MM.1S (cell line): Measurements from ENCODE around the gene DHX30.

Experiments
- DNase-seq: peaks from one replicate; pipeline ENCODE4 v3.0.0-alpha.2; 2015
- H2AFZ ChIP-seq: fragments of 300-600 bp; sonication (generic); 2 replicates; pipeline ENCODE4 v1.6.0; 2016; ENCODE audit warnings: antibody characterized with exemption, low read length
- H3F3A ChIP-seq: fragments of 300-600 bp; sonication (generic); 2 replicates; pipeline ENCODE4 v1.6.1; 2016; ENCODE audit warnings: mild to moderate bottlenecking, antibody characterized with exemption, low read length, moderate library complexity, mixed read lengths; ENCODE audit not compliant: insufficient read depth
- H3K27ac ChIP-seq: fragments of 300-600 bp; sonication (generic); 2 replicates; pipeline ENCODE4 v1.5.1; 2016; ENCODE audit warnings: mild to moderate bottlenecking, low read length
- H3K27me3 ChIP-seq: fragments of 300-600 bp; sonication (generic); replicated peaks from 2 replicates; pipeline ENCODE4 v1.6.0; 2016; ENCODE audit warnings: low read length; ENCODE audit not compliant: insufficient read depth
- H3K36me3 ChIP-seq: fragments of 300-600 bp; sonication (generic); replicated peaks from 2 replicates; pipeline ENCODE4 v1.6.1; 2016; ENCODE audit warnings: mild to moderate bottlenecking, low read length, mixed read lengths; ENCODE audit not compliant: insufficient read depth
- H3K4me1 ChIP-seq: fragments of 300-600 bp; sonication (generic); 2 replicates; pipeline ENCODE4 v1.6.1; 2016; ENCODE audit warnings: low read length, mixed read lengths
- H3K4me2 ChIP-seq: fragments of 300-600 bp; sonication (generic); 2 replicates; pipeline ENCODE4 v1.6.0; 2016; ENCODE audit warnings: low read depth, low read length
- H3K4me3 ChIP-seq: fragments of 300-600 bp; sonication (generic); 2 replicates; pipeline ENCODE4 v1.5.1; 2016; ENCODE audit warnings: low read length, mixed read lengths
- H3K79me2 ChIP-seq: fragments of 300-600 bp; sonication (generic); 2 replicates; pipeline ENCODE4 v1.6.1; 2016; ENCODE audit warnings: mixed run types, low read length, mixed read lengths
- H3K9ac ChIP-seq: fragments of 300-600 bp; sonication (generic); 2 replicates; pipeline ENCODE4 v1.6.1; 2016; ENCODE audit warnings: low read length, mixed read lengths
- H3K9me2 ChIP-seq: fragments of 300-600 bp; sonication (generic); replicated peaks from 2 replicates; pipeline ENCODE4 v1.6.1; 2016; ENCODE audit warnings: mild to moderate bottlenecking, low read length, mixed read lengths; ENCODE audit not compliant: insufficient read depth
- H3K9me3 ChIP-seq: fragments of 300-600 bp; sonication (generic); replicated peaks from 2 replicates; pipeline ENCODE4 v1.6.1; 2016; ENCODE audit warnings: mild to moderate bottlenecking, low read length, mixed read lengths; ENCODE audit not compliant: insufficient read depth
- H4K20me1 ChIP-seq: fragments of 300-600 bp; sonication (generic); 2 replicates; pipeline ENCODE4 v1.6.1; 2016; ENCODE audit warnings: mild to moderate bottlenecking, low read length, moderate library complexity, mixed read lengths; ENCODE audit not compliant: insufficient read depth
- CTCF ChIP-seq: fragments of 300-600 bp; sonication (generic); IDR thresholded peaks from 2 replicates; pipeline ENCODE4 v1.5.1; 2016; ENCODE audit warnings: antibody characterized with exemption, low read length, mixed read lengths
- EZH2 ChIP-seq: fragments of 300-600 bp; sonication (generic); optimal IDR thresholded peaks from 2 replicates; pipeline ENCODE3; 2017; ENCODE audit warnings: low read depth, mild to moderate bottlenecking, antibody characterized with exemption, low read length, mixed read lengths
- EZH2phosphoT487 ChIP-seq: fragments of 300-600 bp; sonication (generic); IDR thresholded peaks from 2 replicates; pipeline ENCODE4 v1.6.1; 2018; ENCODE audit warnings: antibody characterized with exemption, low read length

DHX30 gene

GRCh38 chr3:47856669-47857068 lies 53.7 kb downstream of the DHX30 start:
- no peaks in the 10 kb centered on the region for H4K20me1 ChIP-seq
- no peaks in the 10 kb centered on the region for H3K4me1 ChIP-seq
- no peaks in the 10 kb centered on the region for H3K9me2 ChIP-seq
- H3K27me3 ChIP-seq: no peaks in the 10 kb centered on the region
- H3K9me3 ChIP-seq: no peaks in the 10 kb centered on the region
- no peak overlapping the region for H3K9ac ChIP-seq
- H3K4me2 ChIP-seq: no peak overlapping the region
- TF ChIP-seq EZH2phosphoT487 (no peak), EZH2 (no peak), CTCF (no peak)
- H3K4me3 ChIP-seq: no peak overlapping the region
- H3K36me3 ChIP-seq: no peaks in the 10 kb centered on the region
- no peaks in the 10 kb centered on the region for H3F3A ChIP-seq
- H3K27ac ChIP-seq: no peak overlapping the region
- no peaks in the 10 kb centered on the region for H3K79me2 ChIP-seq
- H2AFZ ChIP-seq: no peak overlapping the region
- no peak for DNase-seq

- no peak overlapping the region for H3K4me3 ChIP-seq
- no peak overlapping the region for H2AFZ ChIP-seq
- no peak for DNase-seq
- no peaks in the 10 kb centered on the region for H3F3A ChIP-seq
- no peaks in the 10 kb centered on the region for H3K9me2 ChIP-seq
- no peaks in the 10 kb centered on the region for H3K4me1 ChIP-seq
- H3K4me2 ChIP-seq: no peak overlapping the region
- no peaks in the 10 kb centered on the region for H3K36me3 ChIP-seq
- H3K27me3 ChIP-seq: no peaks in the 10 kb centered on the region
- TF ChIP-seq CTCF (no peak), EZH2phosphoT487 (no peak), EZH2 (no peak)
- no peaks in the 10 kb centered on the region for H3K9me3 ChIP-seq
- H3K79me2 ChIP-seq: no peaks in the 10 kb centered on the region
- H3K27ac ChIP-seq: no peak overlapping the region
- no peaks in the 10 kb centered on the region for H4K20me1 ChIP-seq
- no peak overlapping the region for H3K9ac ChIP-seq
Measured at GRCh38 chr3:47857151-47857550, 54.2 kb downstream of the DHX30 start.

- no peak overlapping the region for H3K9ac ChIP-seq
- H3K79me2 ChIP-seq: no peaks in the 10 kb centered on the region
- no peaks in the 10 kb centered on the region for H3K9me2 ChIP-seq
- no peak overlapping the region for H3K4me2 ChIP-seq
- no peak overlapping the region for H3K27ac ChIP-seq
- DNase-seq: no peak
- H3K4me3 ChIP-seq: no peak overlapping the region
- H3F3A ChIP-seq: no peaks in the 10 kb centered on the region
- H3K4me1 ChIP-seq: no peaks in the 10 kb centered on the region
- no peaks in the 10 kb centered on the region for H3K36me3 ChIP-seq
- no peaks in the 10 kb centered on the region for H4K20me1 ChIP-seq
- no peaks in the 10 kb centered on the region for H3K9me3 ChIP-seq
- TF ChIP-seq CTCF (no peak), EZH2 (no peak), EZH2phosphoT487 (no peak)
- H3K27me3 ChIP-seq: no peaks in the 10 kb centered on the region
- no peak overlapping the region for H2AFZ ChIP-seq
Measured at GRCh38 chr3:47859956-47860605, 57.1 kb downstream of the DHX30 start.
